CD14-positive monocyte (primary cell): Measurements from ENCODE around the gene NR6A1. TPM values are rescaled to one million over a fixed set of nuclear protein-coding genes. Genes with fewer than 3 reads are reported as not detected.

Experiments
- DNase-seq, 3 donors: peaks; one replicate each; pipeline ENCODE4 v3.0.0-alpha.2; 2011 to 2022
- H2AFZ ChIP-seq: 2 replicates; pipeline ENCODE4 v1.6.0; 2012; ENCODE audit warnings: mild to moderate bottlenecking, low read depth, low read length, inconsistent platforms; ENCODE audit not compliant: insufficient read depth, poor library complexity, severe bottlenecking
- H3K27ac ChIP-seq, 2 donors: 1 replicate in 1 of 2; 2 replicates in 1 of 2; pipeline ENCODE4 v1.5.1; 2012 to 2013; ENCODE audit warnings: low read length in 2 of 2, control low read depth in 1 of 2, inconsistent platforms in 1 of 2, low read depth in 1 of 2, mild to moderate bottlenecking in 1 of 2
- H3K27me3 ChIP-seq, 2 donors: one replicate each; pipeline versions ENCODE4 v1.6.0 to v1.6.1; 2011 to 2013; ENCODE audit warnings: low read length in 2 of 2; ENCODE audit not compliant: control insufficient read depth in 2 of 2, insufficient read depth in 2 of 2
- H3K36me3 ChIP-seq, 2 donors: replicated peaks in 1 of 2; 1 replicate in 1 of 2; 2 replicates in 1 of 2; pipeline versions ENCODE4 v1.5.1 to v1.6.1; 2012 to 2013; ENCODE audit warnings: low read length in 2 of 2, control low read depth in 1 of 2, inconsistent platforms in 1 of 2, mild to moderate bottlenecking in 1 of 2; ENCODE audit not compliant: insufficient read depth in 2 of 2, control insufficient read depth in 1 of 2
- H3K4me1 ChIP-seq, 2 donors: 1 replicate in 1 of 2; 2 replicates in 1 of 2; pipeline versions ENCODE4 v1.5.1 to v1.6.1; 2012 to 2013; ENCODE audit warnings: low read length in 2 of 2, control low read depth in 1 of 2, inconsistent platforms in 1 of 2, mild to moderate bottlenecking in 1 of 2, moderate library complexity in 1 of 2; ENCODE audit not compliant: insufficient read depth in 2 of 2, control insufficient read depth in 1 of 2
- H3K4me2 ChIP-seq: replicated peaks from 2 replicates; pipeline ENCODE3; 2012; ENCODE audit warnings: low read length, moderate library complexity, mild to moderate bottlenecking; ENCODE audit not compliant: poor library complexity, severe bottlenecking; ENCODE audit errors: extremely low read depth
- H3K4me3 ChIP-seq, 3 experiments: fragments of 200-600 bp in 1 of 3; sonication (generic) in 1 of 3; replicated peaks in 1 of 3; 1 replicate in 2 of 3; 2 replicates in 1 of 3; pipeline ENCODE4 v1.5.1; 2011 to 2013; ENCODE audit warnings: low read length in 3 of 3, mild to moderate bottlenecking in 3 of 3, control low read depth in 2 of 3, low read depth in 2 of 3, inconsistent platforms in 1 of 3, moderate library complexity in 1 of 3
- H3K79me2 ChIP-seq: 2 replicates; pipeline ENCODE4 v1.6.0; 2012; ENCODE audit warnings: mild to moderate bottlenecking, control low read depth, inconsistent platforms, low read length, moderate library complexity; ENCODE audit not compliant: insufficient read depth
- H3K9ac ChIP-seq: 2 replicates; pipeline ENCODE4 v1.6.0; 2017; ENCODE audit warnings: low read length, mild to moderate bottlenecking; ENCODE audit not compliant: insufficient read depth, poor library complexity, severe bottlenecking
- H3K9me3 ChIP-seq, 2 donors: replicated peaks in 1 of 2; 1 replicate in 1 of 2; 2 replicates in 1 of 2; pipeline versions ENCODE4 v1.5.1 to v1.6.1; 2012 to 2013; ENCODE audit warnings: low read length in 2 of 2, control low read depth in 1 of 2; ENCODE audit not compliant: control insufficient read depth in 1 of 2, insufficient read depth in 1 of 2
- H4K20me1 ChIP-seq: 2 replicates; pipeline ENCODE4 v1.6.0; 2012; ENCODE audit warnings: mild to moderate bottlenecking, low read length, control low read depth, moderate library complexity; ENCODE audit not compliant: insufficient read depth
- H3K27ac Mint-ChIP-seq, 7 donors: one replicate each; pipeline ENCODE4 v1.8.0; 2020; ENCODE audit warnings: mild to moderate bottlenecking in 7 of 7, mixed read lengths in 7 of 7, moderate library complexity in 6 of 7, inconsistent platforms in 2 of 7
- H3K27me3 Mint-ChIP-seq, 3 donors: one replicate each; pipeline ENCODE4 v1.8.0; 2021 to 2022; ENCODE audit warnings: low read depth in 3 of 3, mild to moderate bottlenecking in 3 of 3, mixed read lengths in 3 of 3, moderate library complexity in 3 of 3, inconsistent platforms in 1 of 3
- H3K36me3 Mint-ChIP-seq, 2 donors: one replicate each; pipeline ENCODE4 v1.8.0; 2020; ENCODE audit warnings: mixed read lengths in 2 of 2, inconsistent platforms in 1 of 2, mild to moderate bottlenecking in 1 of 2
- H3K4me1 Mint-ChIP-seq: one replicate; pipeline ENCODE4 v1.8.0; 2020; ENCODE audit warnings: mild to moderate bottlenecking, mixed read lengths
- H3K4me3 Mint-ChIP-seq, 2 donors: one replicate each; pipeline ENCODE4 v1.8.0; 2020; ENCODE audit warnings: mild to moderate bottlenecking in 2 of 2, mixed read lengths in 2 of 2, moderate library complexity in 1 of 2
- H3K9me3 Mint-ChIP-seq, 7 donors: one replicate each; pipeline ENCODE4 v1.8.0; 2020 to 2022; ENCODE audit warnings: mixed read lengths in 7 of 7, mild to moderate bottlenecking in 6 of 7, moderate library complexity in 6 of 7, inconsistent platforms in 2 of 7
- CTCF ChIP-seq: fragments of 200-600 bp; IDR thresholded peaks from one replicate; pipeline ENCODE4 v1.8.0; 2022; ENCODE audit warnings: antibody characterized with exemption, mild to moderate bottlenecking
- WGBS: methylation state at CpG from one replicate; pipeline ENCODE4 v1.1.5; 2013; ENCODE audit warnings: missing lambda C conversion rate; ENCODE audit not compliant: insufficient coverage; 5-methylcytosine and 5-hydroxymethylcytosine counted together
- intact Hi-C, 2 donors: fragments of 100-400 bp; cut with micrococcal nuclease; formaldehyde crosslinking; loops; one replicate each; pipeline versions ENCODE4 v1.15.0 to v1.15.1; 2023
- polyA plus RNA-seq, 3 donors: library from polyadenylated mRNA; depleted of rRNA in 1 of 3; unstranded in 2 of 3; stranded (reverse) in 1 of 3; fragments of 300-500 nt in 2 of 3; fragments of >200 nt in 1 of 3; fragmentation: Illumina TruSeq in 2 of 3; gene quantifications; 1 replicate in 2 of 3; 2 replicates in 1 of 3; pipeline ENCODE4 v1.2.3, GENCODE V29; 2012 to 2021

NR6A1 gene
- polyA plus RNA-seq, 3 donors, result 0.15 to 2.9 (median 0.28) TPM

DNA sequence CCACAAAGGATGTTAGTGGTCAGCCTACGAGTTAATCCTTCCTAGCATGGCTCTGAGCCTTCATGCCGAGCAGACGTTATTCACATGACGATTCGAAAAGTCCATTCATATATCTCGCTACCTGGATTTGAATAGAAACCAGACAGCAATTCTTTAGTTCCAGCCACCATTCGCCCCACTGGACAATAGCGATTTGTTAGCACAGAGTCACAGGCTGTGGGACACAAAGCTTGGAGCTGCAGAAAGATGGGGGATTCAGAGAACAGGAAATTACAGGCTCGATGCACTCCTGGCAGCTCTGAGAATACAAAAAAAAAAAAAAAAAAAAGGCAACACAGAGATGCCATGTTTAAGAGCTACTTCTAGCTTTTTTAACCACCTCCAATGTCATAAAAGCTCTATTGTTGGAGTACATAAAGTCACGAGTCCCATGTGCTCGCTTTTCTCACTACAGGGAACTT, 110.7 kb downstream of the NR6A1 start:
- Histone ChIP-seq H3K4me3 (peak overlapping the region; percentile 21 to 75 (median 57)), H3K79me2 (peaks cover 30% of the 10 kb centered on the region), H3K9me3 (no peaks in the 10 kb centered on the region), H2AFZ (peak overlapping the region; percentile 75), H3K27ac (peak overlapping the region in 1 of 2 donors; percentile 80), H4K20me1 (no peaks in the 10 kb centered on the region), H3K4me2 (peak overlapping the region; percentile 78), H3K36me3 (no peaks in the 10 kb centered on the region), H3K27me3 (no peaks in the 10 kb centered on the region), H3K4me1 (peaks cover 19 to 30% of the 10 kb centered on the region in 2 donors), H3K9ac (peak overlapping the region; percentile 62)
- no peak for TF ChIP-seq CTCF
- no peaks in the 10 kb centered on the region for H3K36me3 Mint-ChIP-seq
- H3K27me3 Mint-ChIP-seq, result no peaks in the 10 kb centered on the region
- WGBS, result 0% methylated on average over 5 of the region's 11 CpGs
- intact Hi-C loops, result no loop called here
- H3K27ac Mint-ChIP-seq, result peak overlapping the region in 3 of 7 donors; percentile 30 to 61 (median 56)
- H3K4me3 Mint-ChIP-seq, result peak overlapping the region; percentile 71 to 85
- H3K9me3 Mint-ChIP-seq, result no peaks in the 10 kb centered on the region
- peaks cover 40% of the 10 kb centered on the region for H3K4me1 Mint-ChIP-seq
- DNase-seq, result peak in 1 of 3 donors; percentile 7

DNA sequence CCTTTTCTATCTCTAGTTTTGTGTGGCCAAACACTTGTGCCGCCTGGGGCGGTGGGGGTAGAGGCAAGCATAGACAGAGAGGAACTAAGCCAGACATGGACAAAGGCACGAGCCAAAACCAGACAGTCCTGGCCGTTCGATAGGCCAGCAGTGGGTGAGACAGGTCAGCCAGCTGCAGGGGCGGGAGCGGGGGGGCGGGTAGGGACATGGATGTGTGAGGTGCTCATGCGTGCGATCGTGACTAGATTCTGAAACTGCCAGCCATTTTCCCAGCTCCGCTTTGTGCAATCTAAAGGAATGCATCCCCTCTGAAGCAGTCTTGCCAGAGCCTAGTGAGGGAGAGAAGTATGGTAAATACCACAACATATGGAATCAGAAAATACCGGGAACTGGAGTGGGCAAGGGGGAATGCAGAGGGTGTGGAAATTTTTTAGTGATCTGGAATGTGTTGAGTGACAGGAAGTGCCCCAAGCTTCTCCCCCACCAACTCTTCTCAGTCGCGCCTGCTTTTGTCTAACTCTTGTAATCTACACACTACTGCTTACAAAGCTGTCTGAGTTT, 111.9 kb downstream of the NR6A1 start:
- WGBS, result 0% methylated on average over 8 of the region's 15 CpGs
- Histone ChIP-seq H3K4me2 (peak overlapping the region; percentile 78), H3K4me3 (peak overlapping the region; percentile 36 to 95 (median 75)), H3K36me3 (no peaks in the 10 kb centered on the region), H3K79me2 (peaks cover 30% of the 10 kb centered on the region), H3K4me1 (peaks cover 19 to 30% of the 10 kb centered on the region in 2 donors), H3K27ac (peak overlapping the region; percentile 7 to 80), H2AFZ (peak overlapping the region; percentile 75), H3K9ac (peak overlapping the region; percentile 62), H4K20me1 (no peaks in the 10 kb centered on the region), H3K27me3 (no peaks in the 10 kb centered on the region), H3K9me3 (no peaks in the 10 kb centered on the region)
- Mint-ChIP-seq H3K4me3 (peak overlapping the region; percentile 84 to 94), H3K27me3 (no peaks in the 10 kb centered on the region), H3K9me3 (no peaks in the 10 kb centered on the region), H3K36me3 (no peaks in the 10 kb centered on the region), H3K27ac (peak overlapping the region; percentile 73 to 93 (median 83)), H3K4me1 (peaks cover 44% of the 10 kb centered on the region)
- intact Hi-C loops, result no loop called here
- TF ChIP-seq CTCF, result no peak
- peak; percentile 74 to 80 (median 80) for DNase-seq
